HEK293T (cell line): ENCODE data around the gene PACS2.

ENCODE experiments used
- ARNT ChIP-seq: fragments of 450-650 bp; IDR thresholded peaks from 2 replicates; pipeline ENCODE4 v1.6.1; 2017; ENCODE audit warnings: mild to moderate bottlenecking
- BHLHE40 ChIP-seq: fragments of 450-650 bp; IDR thresholded peaks from 2 replicates; pipeline ENCODE4 v1.6.1; 2016; ENCODE audit warnings: mild to moderate bottlenecking, moderate library complexity, borderline replicate concordance
- ELF4 ChIP-seq: fragments of 450-650 bp; IDR thresholded peaks from 2 replicates; pipeline ENCODE4 v1.6.1; 2017; ENCODE audit warnings: antibody characterized with exemption
- L3MBTL2 ChIP-seq: fragments of 450-650 bp; conservative IDR thresholded peaks from 2 replicates; pipeline ENCODE4 v1.6.1; 2016; ENCODE audit warnings: mild to moderate bottlenecking
- LEF1 ChIP-seq: fragments of 450-650 bp; IDR thresholded peaks from 2 replicates; pipeline ENCODE4 v1.6.1; 2017; ENCODE audit warnings: mild to moderate bottlenecking, borderline replicate concordance
- SP1 ChIP-seq: fragments of 450-650 bp; IDR thresholded peaks from 2 replicates; pipeline ENCODE4 v1.6.1; 2017
- SUZ12 ChIP-seq: fragments of 450-650 bp; IDR thresholded peaks from 2 replicates; pipeline ENCODE4 v1.6.1; 2016; ENCODE audit warnings: mild to moderate bottlenecking
- ZNF384 ChIP-seq: fragments of 450-650 bp; IDR thresholded peaks from 2 replicates; pipeline ENCODE4 v1.6.1; 2016

- TF ChIP-seq ZNF384 (no peak), SP1 (no peak), ELF4 (no peak), ARNT (no peak), BHLHE40 (no peak), SUZ12 (no peak), LEF1 (no peak), L3MBTL2 (no peak)
Measured at GRCh38 chr14:105409364-105409763, 94.8 kb downstream of the PACS2 start.
